ENCODE measurements around the gene CNTNAP4.

The CNTNAP4 gene

GRCh38 chr16:76532188-76532973, 255.2 kb downstream of the CNTNAP4 start:
- Histone ChIP-seq H3K4me2 (ENCODE audit: low read length) (no peak overlapping the region), H3K36me3 (ENCODE audit: control insufficient read depth, low read length) (no peaks in the 10 kb centered on the region), H3K9me3 (ENCODE audit: control insufficient read depth, insufficient read depth, low read length) (no peaks in the 10 kb centered on the region), H3K4me1 (ENCODE audit: control insufficient read depth, low read length) (no peaks in the 10 kb centered on the region), H3K79me2 (ENCODE audit: control insufficient read depth, low read length) (no peaks in the 10 kb centered on the region), H3K27ac (ENCODE audit: low read depth, low read length) (no peak overlapping the region), H3K9me2 (replicated peaks; ENCODE audit: control insufficient read depth, low read length) (no peaks in the 10 kb centered on the region), H3F3A (ENCODE audit: control insufficient read depth, insufficient read depth) (no peaks in the 10 kb centered on the region), H3K4me3 (ENCODE audit: low read length) (no peak overlapping the region), H4K20me1 (ENCODE audit: control insufficient read depth, insufficient read depth, low read depth, low read length) (no peaks in the 10 kb centered on the region), H3K27me3 (ENCODE audit: control insufficient read depth, low read length) (no peaks in the 10 kb centered on the region)
- TF ChIP-seq EZH2phosphoT487 (IDR thresholded peaks at IDR 0.05; ENCODE audit: borderline replicate concordance, low read length), result no peak
- no peak for TF ChIP-seq CTCF (IDR thresholded peaks at IDR 0.05; ENCODE audit: low read depth, low read length, poor library complexity, severe bottlenecking)

- Histone ChIP-seq H3K79me2 (ENCODE audit: control insufficient read depth, low read length) (no peaks in the 10 kb centered on the region), H3K36me3 (ENCODE audit: control insufficient read depth, low read length) (no peaks in the 10 kb centered on the region), H4K20me1 (ENCODE audit: control insufficient read depth, insufficient read depth, low read depth, low read length) (no peaks in the 10 kb centered on the region), H3K4me2 (ENCODE audit: low read length) (no peak overlapping the region), H3K4me3 (ENCODE audit: low read length) (no peak overlapping the region), H3F3A (ENCODE audit: control insufficient read depth, insufficient read depth) (no peaks in the 10 kb centered on the region), H3K27ac (ENCODE audit: low read depth, low read length) (no peak overlapping the region), H3K27me3 (ENCODE audit: control insufficient read depth, low read length) (no peaks in the 10 kb centered on the region), H3K9me2 (replicated peaks; ENCODE audit: control insufficient read depth, low read length) (no peaks in the 10 kb centered on the region), H3K9me3 (ENCODE audit: control insufficient read depth, insufficient read depth, low read length) (no peaks in the 10 kb centered on the region), H3K4me1 (ENCODE audit: control insufficient read depth, low read length) (no peaks in the 10 kb centered on the region)
- TF ChIP-seq EZH2phosphoT487 (IDR thresholded peaks at IDR 0.05; ENCODE audit: borderline replicate concordance, low read length), result no peak
- TF ChIP-seq CTCF (IDR thresholded peaks at IDR 0.05; ENCODE audit: low read depth, low read length, poor library complexity, severe bottlenecking), result no peak
Measured at GRCh38 chr16:76539609-76540008, 262.4 kb downstream of the CNTNAP4 start.

- no peaks in the 10 kb centered on the region for H3K36me3 ChIP-seq (ENCODE audit: control insufficient read depth, low read length)
- no peaks in the 10 kb centered on the region for H3K9me3 ChIP-seq (ENCODE audit: control insufficient read depth, insufficient read depth, low read length)
- no peak overlapping the region for H3K27ac ChIP-seq (ENCODE audit: low read depth, low read length)
- no peaks in the 10 kb centered on the region for H3K9me2 ChIP-seq (replicated peaks; ENCODE audit: control insufficient read depth, low read length)
- no peak overlapping the region for H3K4me3 ChIP-seq (ENCODE audit: low read length)
- no peaks in the 10 kb centered on the region for H4K20me1 ChIP-seq (ENCODE audit: control insufficient read depth, insufficient read depth, low read depth, low read length)
- H3K27me3 ChIP-seq (ENCODE audit: control insufficient read depth, low read length), result no peaks in the 10 kb centered on the region
- no peak overlapping the region for H3K4me2 ChIP-seq (ENCODE audit: low read length)
- no peaks in the 10 kb centered on the region for H3F3A ChIP-seq (ENCODE audit: control insufficient read depth, insufficient read depth)
- no peaks in the 10 kb centered on the region for H3K79me2 ChIP-seq (ENCODE audit: control insufficient read depth, low read length)
- TF ChIP-seq CTCF (IDR thresholded peaks at IDR 0.05; ENCODE audit: low read depth, low read length, poor library complexity, severe bottlenecking) (no peak), EZH2phosphoT487 (IDR thresholded peaks at IDR 0.05; ENCODE audit: borderline replicate concordance, low read length) (no peak)
- no peaks in the 10 kb centered on the region for H3K4me1 ChIP-seq (ENCODE audit: control insufficient read depth, low read length)
Measured at GRCh38 chr16:76541070-76541469, 263.9 kb downstream of the CNTNAP4 start.
